ENCODE results near the gene FOXJ3.

FOXJ3 gene

GRCh38 chr1:42142894-42143675, 191.9 kb downstream of the FOXJ3 start:
- no peak overlapping the region for H3K4me3 Mint-ChIP-seq
- no peaks in the 10 kb centered on the region for H3K36me3 Mint-ChIP-seq (ENCODE audit: low read depth)
- H3K9me3 Mint-ChIP-seq: no peaks in the 10 kb centered on the region
- H3K27me3 Mint-ChIP-seq (ENCODE audit: low read depth): peaks cover 26% of the 10 kb centered on the region
- H3K27ac Mint-ChIP-seq: no peak overlapping the region
- TF ChIP-seq, protein P1, sequence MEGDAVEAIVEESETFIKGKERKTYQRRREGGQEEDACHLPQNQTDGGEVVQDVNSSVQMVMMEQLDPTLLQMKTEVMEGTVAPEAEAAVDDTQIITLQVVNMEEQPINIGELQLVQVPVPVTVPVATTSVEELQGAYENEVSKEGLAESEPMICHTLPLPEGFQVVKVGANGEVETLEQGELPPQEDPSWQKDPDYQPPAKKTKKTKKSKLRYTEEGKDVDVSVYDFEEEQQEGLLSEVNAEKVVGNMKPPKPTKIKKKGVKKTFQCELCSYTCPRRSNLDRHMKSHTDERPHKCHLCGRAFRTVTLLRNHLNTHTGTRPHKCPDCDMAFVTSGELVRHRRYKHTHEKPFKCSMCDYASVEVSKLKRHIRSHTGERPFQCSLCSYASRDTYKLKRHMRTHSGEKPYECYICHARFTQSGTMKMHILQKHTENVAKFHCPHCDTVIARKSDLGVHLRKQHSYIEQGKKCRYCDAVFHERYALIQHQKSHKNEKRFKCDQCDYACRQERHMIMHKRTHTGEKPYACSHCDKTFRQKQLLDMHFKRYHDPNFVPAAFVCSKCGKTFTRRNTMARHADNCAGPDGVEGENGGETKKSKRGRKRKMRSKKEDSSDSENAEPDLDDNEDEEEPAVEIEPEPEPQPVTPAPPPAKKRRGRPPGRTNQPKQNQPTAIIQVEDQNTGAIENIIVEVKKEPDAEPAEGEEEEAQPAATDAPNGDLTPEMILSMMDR (IDR thresholded peaks at IDR 0.05; ENCODE audit: unreplicated experiment in 3 of 3): no peak
- H3K4me1 Mint-ChIP-seq: peaks cover 18% of the 10 kb centered on the region

DNA sequence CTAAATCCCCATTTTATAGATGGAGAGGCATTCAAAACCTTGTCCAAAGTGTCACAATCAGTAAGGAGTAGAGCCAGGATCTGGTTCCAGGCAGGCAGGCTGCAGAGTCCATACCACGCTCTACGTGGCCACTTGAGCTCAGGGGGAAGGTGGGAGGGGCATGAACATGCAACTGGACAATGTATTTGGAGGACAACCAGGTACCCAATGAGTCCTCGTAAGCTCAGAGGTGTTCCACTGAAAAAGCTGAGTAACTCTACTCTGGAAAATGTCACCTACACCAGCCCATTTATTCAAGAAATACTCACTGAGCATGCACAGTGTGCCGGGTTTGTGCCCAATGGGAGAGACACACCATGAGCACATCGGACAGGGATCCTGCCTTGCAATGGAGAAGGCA, 193.1 kb downstream of the FOXJ3 start:
- Mint-ChIP-seq H3K4me3 (no peak overlapping the region), H3K27me3 (ENCODE audit: low read depth) (peaks cover 37% of the 10 kb centered on the region), H3K4me1 (peaks cover 18% of the 10 kb centered on the region), H3K36me3 (ENCODE audit: low read depth) (no peaks in the 10 kb centered on the region), H3K27ac (no peak overlapping the region), H3K9me3 (no peaks in the 10 kb centered on the region)
- TF ChIP-seq, protein P1 (IDR thresholded peaks at IDR 0.05; ENCODE audit: unreplicated experiment in 3 of 3): no peak

DNA sequence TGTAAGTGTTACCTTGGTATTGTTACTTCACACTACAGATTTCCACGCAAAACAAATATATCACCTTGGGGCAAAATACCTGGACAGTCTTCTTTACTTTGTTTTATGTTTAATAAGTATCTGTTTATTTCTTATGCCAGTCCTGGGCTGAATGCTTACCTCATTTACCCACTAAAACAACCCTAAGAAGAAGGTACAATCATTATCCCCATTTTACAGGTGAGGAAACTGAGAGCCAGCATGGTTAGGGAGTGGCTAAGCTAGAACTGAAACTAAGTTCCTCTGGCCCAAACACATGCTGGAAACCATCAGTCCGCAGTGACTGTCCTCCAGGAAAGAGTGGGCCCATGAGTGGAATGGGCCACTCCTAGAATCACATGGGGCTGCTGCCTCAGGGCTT, 194.8 kb downstream of the FOXJ3 start:
- no peak overlapping the region for H3K27ac Mint-ChIP-seq
- H3K4me3 Mint-ChIP-seq: no peak overlapping the region
- H3K36me3 Mint-ChIP-seq (ENCODE audit: low read depth): no peaks in the 10 kb centered on the region
- TF ChIP-seq, protein P1 (IDR thresholded peaks at IDR 0.05; ENCODE audit: unreplicated experiment in 3 of 3): no peak
- peaks cover 50% of the 10 kb centered on the region for H3K27me3 Mint-ChIP-seq (ENCODE audit: low read depth)
- no peaks in the 10 kb centered on the region for H3K9me3 Mint-ChIP-seq
- peaks cover 18% of the 10 kb centered on the region for H3K4me1 Mint-ChIP-seq

DNA sequence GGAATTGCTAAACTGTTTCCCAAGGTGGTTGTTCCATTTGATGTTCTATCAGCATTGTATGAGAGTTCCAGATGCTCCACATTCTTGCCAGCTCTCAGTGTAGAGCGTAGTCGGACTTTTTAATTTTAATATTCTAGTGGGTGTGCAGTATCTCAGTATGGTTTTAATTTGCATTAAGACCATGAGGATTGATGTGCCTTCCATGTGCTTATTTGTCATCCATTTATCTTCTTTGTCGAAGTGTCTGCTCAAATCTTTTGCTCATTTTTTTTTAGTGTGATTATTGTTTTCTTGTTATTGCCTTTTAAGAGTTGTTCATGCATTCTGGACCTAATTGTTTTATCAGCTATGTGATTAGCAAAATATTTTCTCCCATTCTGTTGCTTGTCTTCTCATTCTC, 195.6 kb downstream of the FOXJ3 start:
- Mint-ChIP-seq H3K9me3 (no peaks in the 10 kb centered on the region), H3K27ac (no peak overlapping the region), H3K4me1 (peaks cover 12% of the 10 kb centered on the region), H3K36me3 (ENCODE audit: low read depth) (no peaks in the 10 kb centered on the region), H3K4me3 (no peak overlapping the region), H3K27me3 (ENCODE audit: low read depth) (peaks cover 49% of the 10 kb centered on the region)
- TF ChIP-seq, protein P1 (IDR thresholded peaks at IDR 0.05; ENCODE audit: unreplicated experiment in 3 of 3): no peak

GRCh38 chr1:42138586-42138985, 196.4 kb downstream of the FOXJ3 start:
- H3K27me3 Mint-ChIP-seq (ENCODE audit: low read depth): peaks cover 52% of the 10 kb centered on the region
- H3K27ac Mint-ChIP-seq: no peak overlapping the region
- no peaks in the 10 kb centered on the region for H3K9me3 Mint-ChIP-seq
- TF ChIP-seq, protein P1 (IDR thresholded peaks at IDR 0.05; ENCODE audit: unreplicated experiment in 3 of 3): no peak
- peaks cover 5% of the 10 kb centered on the region for H3K4me1 Mint-ChIP-seq
- no peaks in the 10 kb centered on the region for H3K36me3 Mint-ChIP-seq (ENCODE audit: low read depth)
- no peak overlapping the region for H3K4me3 Mint-ChIP-seq

DNA sequence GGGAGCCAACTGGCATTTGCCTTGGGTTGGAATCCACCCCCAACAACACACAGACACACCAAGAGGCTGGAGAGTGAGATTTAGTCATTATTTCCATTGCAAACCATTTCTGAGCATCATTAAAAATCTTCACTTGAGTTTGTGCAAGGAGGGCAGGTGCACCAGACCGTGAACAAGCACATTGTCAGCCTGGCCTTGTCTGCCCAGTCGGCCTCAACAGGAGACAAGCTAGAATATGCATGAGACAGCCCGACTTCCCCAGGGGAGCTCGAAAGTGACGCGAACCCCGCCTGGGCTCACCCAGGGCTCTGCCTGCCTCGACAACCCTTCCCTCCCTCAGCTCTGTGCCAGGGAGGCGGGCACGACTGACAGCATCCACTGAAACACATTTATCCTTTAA, 197.3 kb downstream of the FOXJ3 start:
- Mint-ChIP-seq H3K36me3 (ENCODE audit: low read depth) (no peaks in the 10 kb centered on the region), H3K27ac (no peak overlapping the region), H3K4me1 (no peaks in the 10 kb centered on the region), H3K9me3 (no peaks in the 10 kb centered on the region), H3K4me3 (no peak overlapping the region), H3K27me3 (ENCODE audit: low read depth) (peaks cover 44% of the 10 kb centered on the region)
- TF ChIP-seq, protein P1 (IDR thresholded peaks at IDR 0.05; ENCODE audit: unreplicated experiment in 3 of 3): no peak

Data from nephron (organoid).